Limb (tissue), 2 donors: Measurements from ENCODE around the gene SLIT3.

Experiments
- DNase-seq, 2 donors: peaks; one replicate each; pipeline ENCODE4 v3.0.0-alpha.2; 2016; ENCODE audit errors: extremely low spot score in 2 of 2

The SLIT3 gene

DNA sequence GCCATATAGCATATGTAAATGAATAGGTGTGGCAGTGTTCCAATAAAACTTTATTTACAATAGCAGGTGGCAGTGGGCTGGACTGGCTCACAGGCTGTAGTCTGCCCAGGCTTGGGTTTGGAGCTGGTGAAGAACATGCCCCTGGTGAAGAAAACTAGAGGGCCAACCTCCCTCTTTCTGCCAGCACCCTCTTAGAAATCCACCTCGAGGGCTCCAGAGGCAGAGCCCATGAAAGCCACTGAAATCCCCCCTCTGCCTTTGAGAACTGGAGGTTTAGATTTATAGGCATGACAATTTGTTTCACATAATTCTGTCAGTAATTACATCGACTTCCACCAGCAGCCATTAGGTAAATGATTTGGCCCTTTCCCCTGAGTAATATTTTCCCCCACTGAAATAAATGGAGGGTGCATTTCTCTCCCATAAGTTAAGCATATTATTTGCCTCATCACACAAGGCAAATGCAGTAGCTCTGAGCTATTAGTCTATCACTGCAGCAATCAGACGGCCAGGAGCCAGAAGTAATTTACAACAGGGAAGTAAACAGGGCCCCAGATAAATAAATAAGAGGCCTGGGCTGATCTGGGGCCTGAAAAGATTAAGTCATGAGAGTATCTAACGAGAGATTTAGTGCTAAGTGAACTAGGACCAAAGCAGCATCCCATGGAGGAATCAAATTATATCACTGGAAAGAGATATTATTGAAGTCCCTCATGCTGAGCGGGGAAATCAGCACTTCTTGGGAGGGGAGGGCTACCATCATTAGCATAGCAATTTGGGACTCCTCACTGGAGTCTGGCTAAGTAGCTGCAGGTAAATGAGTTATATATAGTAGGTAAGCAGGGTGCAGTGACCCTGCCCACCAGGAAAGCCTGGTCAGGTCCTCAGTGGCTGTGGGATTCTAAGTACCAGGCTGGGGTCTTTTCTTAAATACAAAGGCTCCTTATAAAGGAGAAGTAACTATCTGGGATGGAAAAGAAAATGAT lies 123.9 kb downstream of the SLIT3 start:
- DNase-seq, result no peak

DNA sequence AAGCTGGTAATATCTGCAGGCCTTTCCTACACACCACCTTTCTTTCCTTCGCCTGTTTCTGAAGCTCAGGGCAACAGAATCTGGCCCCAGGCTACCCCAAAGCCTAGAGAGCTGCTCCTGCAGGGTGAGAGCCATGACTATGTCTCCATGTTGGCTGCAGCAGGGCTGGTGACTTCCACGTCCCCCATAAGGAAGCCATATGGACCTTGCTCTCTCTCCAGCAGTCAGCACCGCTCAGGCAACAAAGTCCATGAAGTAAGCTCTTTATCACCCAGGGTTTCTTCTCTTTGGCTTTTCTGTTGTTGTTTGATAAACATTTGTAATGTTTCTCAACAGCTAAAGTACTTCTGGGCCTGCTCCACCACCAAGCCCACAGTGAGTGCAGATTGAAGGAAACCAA lies 125.2 kb downstream of the SLIT3 start:
- DNase-seq, result no peak

DNA sequence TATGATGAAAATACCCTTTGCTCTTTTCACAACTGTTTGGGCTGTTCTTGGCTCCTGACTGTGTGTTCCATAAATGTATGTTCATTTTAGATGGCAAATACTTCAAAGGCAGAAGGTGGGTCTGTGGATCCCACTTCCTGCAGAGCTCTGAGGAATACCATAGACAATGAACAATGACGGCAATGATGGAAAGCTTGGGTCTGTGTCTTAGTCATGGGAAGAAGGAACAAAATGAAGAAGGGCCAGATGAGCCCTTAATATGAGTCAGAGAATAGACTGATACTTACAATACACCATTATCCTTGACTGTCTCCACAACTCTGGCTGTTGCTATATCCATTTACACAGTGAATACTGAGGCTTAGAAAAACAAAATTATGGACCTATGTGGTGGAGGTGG lies 126.0 kb downstream of the SLIT3 start:
- DNase-seq, result no peak

GRCh38 chr5:169173372-169173771 lies 127.6 kb downstream of the SLIT3 start:
- DNase-seq, result no peak

GRCh38 chr5:169171515-169171914 lies 129.4 kb downstream of the SLIT3 start:
- no peak for DNase-seq

- no peak for DNase-seq
These were observed 131.2 kb downstream of the SLIT3 start for GRCh38 chr5:169169783-169170182.

- DNase-seq, result no peak
These were observed 132.7 kb downstream of the SLIT3 start for GRCh38 chr5:169168280-169168679.

GRCh38 chr5:169166078-169166477 lies 134.9 kb downstream of the SLIT3 start:
- DNase-seq, result no peak

DNA sequence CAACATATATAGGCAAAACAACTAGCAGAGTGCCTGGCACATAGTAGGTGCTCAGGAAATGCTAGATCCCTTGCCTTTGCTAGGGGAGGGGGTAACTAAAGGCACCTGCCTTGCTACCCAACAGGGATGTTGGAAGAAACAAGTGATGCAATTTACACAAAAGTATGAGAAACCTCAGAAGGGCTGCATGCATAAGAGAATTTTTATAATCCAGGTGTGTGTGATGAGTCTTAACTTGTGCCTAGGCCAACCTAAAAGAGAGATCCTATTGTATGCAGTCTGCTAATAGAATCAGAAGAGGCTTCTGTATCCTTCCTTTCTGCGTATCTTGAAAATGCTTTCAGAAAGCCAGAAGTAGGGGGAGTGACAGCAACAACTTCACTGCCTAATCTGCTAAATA lies 135.9 kb downstream of the SLIT3 start:
- no peak for DNase-seq

GRCh38 chr5:169164481-169164925 lies 136.4 kb downstream of the SLIT3 start:
- DNase-seq, result no peak

DNA sequence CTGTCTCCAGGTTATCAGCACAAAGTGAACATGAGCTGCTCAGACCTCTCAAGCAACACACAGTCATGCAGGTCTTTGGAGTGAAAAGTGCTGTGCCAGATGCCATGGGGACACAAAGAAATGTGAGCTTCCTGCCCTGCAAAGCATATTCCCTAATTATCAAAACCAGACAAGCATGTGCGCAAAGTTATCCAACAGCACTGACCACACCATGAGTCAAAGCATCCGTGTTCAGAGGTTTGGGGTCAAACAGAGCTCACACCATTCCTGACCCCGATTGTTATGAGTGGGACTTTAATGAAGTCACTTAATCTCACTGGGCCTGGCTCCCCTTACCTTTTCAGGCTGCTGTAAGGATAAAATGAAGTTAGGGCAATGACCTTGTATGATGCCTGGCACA lies 138.5 kb downstream of the SLIT3 start:
- no peak for DNase-seq

GRCh38 chr5:169161022-169161680 lies 139.8 kb downstream of the SLIT3 start:
- DNase-seq, result peak; percentile 48 to 69

GRCh38 chr5:169160405-169160901 lies 140.5 kb downstream of the SLIT3 start:
- no peak for DNase-seq

- no peak for DNase-seq
These were observed 142.2 kb downstream of the SLIT3 start for GRCh38 chr5:169158764-169159163.

GRCh38 chr5:169157064-169157463 lies 143.9 kb downstream of the SLIT3 start:
- DNase-seq, result no peak

- DNase-seq, result no peak
These were observed 146.3 kb downstream of the SLIT3 start for GRCh38 chr5:169154679-169155078.

DNA sequence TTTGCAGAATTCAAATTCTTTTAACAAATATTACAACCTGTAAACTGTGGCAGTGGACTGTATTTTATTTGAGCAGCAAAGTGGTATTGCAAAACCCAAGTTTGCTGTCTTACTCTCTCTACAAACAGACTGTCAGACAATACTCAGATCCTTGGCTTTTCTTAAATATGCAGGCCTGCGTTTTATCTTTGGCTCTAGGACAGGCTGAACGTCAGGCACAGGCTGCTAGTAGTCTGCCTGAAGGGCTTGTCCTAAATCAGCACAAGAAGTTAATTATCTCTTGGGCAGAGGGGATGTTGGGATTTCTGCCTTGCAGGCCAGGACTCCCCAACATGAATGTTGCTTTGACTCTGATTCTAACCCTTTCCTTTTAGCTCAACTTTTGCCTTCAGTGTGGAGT lies 147.5 kb downstream of the SLIT3 start:
- DNase-seq, result no peak

DNA sequence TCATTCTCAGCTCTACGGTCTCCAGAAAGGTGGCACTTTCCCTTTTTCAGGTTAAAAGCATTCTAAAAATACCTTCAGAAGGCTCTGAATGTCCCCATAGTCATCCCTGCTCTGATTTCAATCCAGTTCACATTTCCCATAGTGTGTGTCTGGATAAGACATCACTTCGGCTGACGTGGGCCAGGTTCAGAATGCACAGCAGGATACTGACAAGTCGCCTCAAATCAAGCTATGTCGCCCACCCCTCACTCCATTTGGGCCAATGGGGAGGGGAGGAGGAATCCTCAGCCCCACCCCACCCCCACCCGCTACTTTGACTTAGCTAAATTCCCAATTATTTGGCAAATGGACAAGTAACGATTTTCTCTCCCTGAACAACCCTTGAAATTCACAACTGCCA lies 148.0 kb downstream of the SLIT3 start:
- no peak for DNase-seq

- DNase-seq, result no peak
These were observed 148.5 kb downstream of the SLIT3 start for GRCh38 chr5:169152453-169152852.

DNA sequence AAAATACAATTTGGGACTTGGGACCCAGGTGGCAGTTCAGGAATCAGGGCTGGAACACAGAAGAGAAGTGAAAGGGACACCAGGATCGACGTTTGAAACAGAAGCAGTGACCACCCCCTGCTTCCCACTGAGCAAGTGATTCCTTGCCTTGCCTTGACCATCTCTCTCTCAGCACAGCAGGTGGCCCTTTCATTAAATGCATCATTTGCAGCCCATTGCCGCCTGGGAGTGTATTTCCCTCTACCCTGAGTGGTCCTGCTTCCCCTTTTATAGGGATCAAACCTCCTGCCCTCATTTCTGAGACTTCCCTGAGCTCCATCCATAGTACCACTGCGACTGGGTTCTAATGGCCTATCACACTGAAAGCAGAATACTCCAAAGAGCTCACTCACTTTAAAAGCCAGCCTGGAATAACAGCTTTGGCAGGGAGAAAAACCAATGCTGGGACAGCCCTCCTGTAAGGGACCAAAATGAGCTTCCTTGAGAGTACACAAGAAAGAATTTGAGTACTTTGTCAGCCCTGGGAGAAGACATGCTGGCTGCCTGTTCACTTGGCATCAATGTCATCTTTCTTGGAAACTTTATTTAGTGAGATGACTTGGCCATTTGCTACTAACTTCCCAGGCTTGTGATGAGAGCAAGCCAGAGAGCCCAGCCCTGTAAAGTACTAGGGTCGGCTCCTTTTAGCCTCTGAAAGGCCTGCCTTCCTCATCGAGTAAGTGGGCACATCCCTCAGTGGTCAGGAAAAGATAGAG lies 149.7 kb downstream of the SLIT3 start:
- no peak for DNase-seq

GRCh38 chr5:169150108-169150507 lies 150.8 kb downstream of the SLIT3 start:
- no peak for DNase-seq

GRCh38 chr5:169149317-169149716 lies 151.6 kb downstream of the SLIT3 start:
- DNase-seq, result no peak
